Gastroesophageal sphincter (tissue), 4 donors: ENCODE measurements around the gene BLMH. TPM values are rescaled to one million over a fixed set of nuclear protein-coding genes. Genes with fewer than 3 reads are reported as not detected.
A peak's percentile ranks its signal among the peaks of the same experiment; 100 is the strongest.

Experiments
- ATAC-seq: fragments of 150-250 bp; one replicate; pipeline ENCODE4 v1.9.1; 2016; ENCODE audit warnings: mild to moderate bottlenecking, moderate library complexity
- H3K27ac ChIP-seq, 4 donors: fragments of 200-600 bp; sonication (generic) in 3 of 4; 1 replicate in 3 of 4; 2 replicates in 1 of 4; pipeline ENCODE4 v1.5.1; 2016 to 2019
- H3K27me3 ChIP-seq: fragments of 200-600 bp; sonication (generic); one replicate; pipeline ENCODE4 v1.5.1; 2019
- H3K36me3 ChIP-seq, 2 donors: fragments of 200-600 bp; sonication (generic); one replicate each; pipeline ENCODE4 v1.5.1; 2019; ENCODE audit warnings: control low read depth in 1 of 2
- H3K4me1 ChIP-seq, 3 donors: fragments of 200-600 bp; sonication (generic); 1 replicate in 2 of 3; 2 replicates in 1 of 3; pipeline ENCODE4 v1.5.1; 2016 to 2019; ENCODE audit warnings: control low read depth in 2 of 3
- H3K4me3 ChIP-seq, 2 donors: fragments of 200-600 bp; sonication (generic); one replicate each; pipeline ENCODE4 v1.5.1; 2019; ENCODE audit warnings: mild to moderate bottlenecking in 1 of 2, moderate library complexity in 1 of 2
- H3K9me3 ChIP-seq, 3 donors: fragments of 200-600 bp; sonication (generic); one replicate each; pipeline ENCODE4 v1.5.1; 2017 to 2019; ENCODE audit warnings: control low read depth in 2 of 3
- CTCF ChIP-seq, 4 experiments: fragments of 200-600 bp in 2 of 4; fragments of 450-650 bp in 2 of 4; sonication (generic) in 1 of 4; IDR thresholded peaks; one replicate each; pipeline ENCODE4 v1.5.1; 2017 to 2019; ENCODE audit warnings: antibody characterized with exemption in 4 of 4, mild to moderate bottlenecking in 2 of 4, moderate library complexity in 2 of 4
- EP300 ChIP-seq: sonication (generic); formaldehyde crosslinking; IDR thresholded peaks from one replicate; pipeline ENCODE4 v1.6.1; 2017; ENCODE audit warnings: antibody characterized with exemption, mild to moderate bottlenecking
- POLR2A ChIP-seq, 2 donors: fragments of 450-650 bp; IDR thresholded peaks; one replicate each; pipeline ENCODE4 v1.6.1; 2017; ENCODE audit warnings: antibody characterized with exemption in 2 of 2, mild to moderate bottlenecking in 2 of 2, moderate library complexity in 1 of 2
- POLR2AphosphoS5 ChIP-seq: sonication (generic); formaldehyde crosslinking; IDR thresholded peaks from one replicate; pipeline ENCODE4 v1.6.1; 2017; ENCODE audit warnings: antibody characterized with exemption
- WGBS, 2 donors: methylation state at CpG; one replicate each; pipeline ENCODE4 v1.1.5; 2018; ENCODE audit warnings: low coverage in 1 of 2; 5-methylcytosine and 5-hydroxymethylcytosine counted together
- total RNA-seq, 4 donors: library from RNA; depleted of rRNA; stranded (reverse); fragments of >200 nt; gene quantifications; one replicate each; pipeline ENCODE4 v1.1.0, GENCODE V29; 2016

The BLMH gene
- total RNA-seq, 4 donors from 2014 or later, result 17.8 to 29.3 (median 20.7) TPM

- H3K27me3 ChIP-seq, result peaks cover 77% of the 10 kb centered on the region
- peak overlapping the region in 1 of 2 donors; percentile 52 for H3K4me3 ChIP-seq
- H3K9me3 ChIP-seq, result no peaks in the 10 kb centered on the region
- 54 to 56% methylated on average over 2 to 9 of the region's 10 CpGs for WGBS, 2 donors
- H3K27ac ChIP-seq, result no peak overlapping the region
- no peaks in the 10 kb centered on the region for H3K36me3 ChIP-seq
- H3K4me1 ChIP-seq, result peaks cover 0 to 40% (median 17%) of the 10 kb centered on the region in 3 donors
- TF ChIP-seq POLR2AphosphoS5 (no peak), CTCF (IDR thresholded peaks at IDR 0.05) (no peak), POLR2A (IDR thresholded peaks at IDR 0.05) (no peak), EP300 (no peak)
- ATAC-seq, result no peak
These were observed 55.5 kb downstream of the BLMH start for GRCh38 chr17:30236297-30236624.

DNA sequence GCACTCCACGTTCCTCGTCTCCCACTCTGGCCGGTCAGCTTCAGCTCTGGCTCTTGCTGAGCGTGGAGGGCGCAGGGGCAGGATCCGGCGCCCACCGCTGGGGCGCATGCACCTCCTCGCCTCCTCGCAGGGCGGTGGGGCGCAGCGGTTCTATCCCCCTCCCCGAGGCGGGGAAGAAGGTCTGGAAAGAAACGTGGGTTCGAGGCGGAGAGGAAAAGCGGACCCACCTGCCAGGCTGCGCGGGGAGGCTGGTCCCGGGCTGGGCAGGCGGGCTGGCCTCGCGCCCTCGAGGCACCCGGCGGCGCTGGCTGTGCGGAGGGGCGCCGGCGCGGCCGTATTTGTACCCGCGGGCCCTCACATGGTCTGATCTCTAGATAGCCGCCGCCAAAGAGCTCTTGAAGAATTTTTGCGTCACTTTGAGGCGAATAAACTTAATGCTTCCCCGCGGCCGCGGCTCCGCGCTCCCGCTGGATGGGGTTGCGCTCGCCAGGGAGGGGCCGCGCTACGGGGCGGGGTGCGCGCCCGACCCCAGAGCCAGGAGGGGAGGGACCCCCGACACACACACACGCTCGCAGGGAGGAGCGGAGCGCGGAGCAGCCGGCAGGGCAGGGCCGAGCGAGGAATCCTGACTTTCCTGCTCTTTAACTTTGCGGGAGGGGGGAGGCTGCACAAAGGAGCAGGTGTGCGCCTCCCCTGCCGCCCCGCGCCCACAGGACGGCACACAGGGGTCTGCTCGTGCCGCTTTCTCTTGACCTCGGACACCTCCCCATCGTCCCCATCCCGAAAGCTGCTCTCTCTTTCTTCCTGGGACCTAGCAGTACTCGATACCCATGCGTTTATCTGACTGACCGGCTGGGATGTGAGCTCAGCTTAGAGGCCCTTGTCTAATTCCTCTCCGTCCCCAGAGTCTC, 56.1 kb downstream of the BLMH start, which contains the start of gene SLC6A4:
SLC6A4 (minus strand) TSS at position 312 of the 911 bp plus-strand sequence. CDS start 13,739 bp downstream, outside the sequence.
- 0% methylated on average over 1 of the region's 82 CpGs; no CpG with 5 or more reads in 1 of the 2 donors for WGBS, 2 donors
- no peak within 1 kb of the TSS for H3K27ac ChIP-seq
- H3K36me3 ChIP-seq, result no peaks in the 10 kb centered on the region
- H3K27me3 ChIP-seq, result peaks cover 70% of the 10 kb centered on the region
- ATAC-seq, result no peak
- peak within 1 kb of the TSS; percentile 16 to 52 for H3K4me3 ChIP-seq
- TF ChIP-seq EP300 (no peak), POLR2A (IDR thresholded peaks at IDR 0.05) (no peak), CTCF (IDR thresholded peaks at IDR 0.05) (no peak), POLR2AphosphoS5 (no peak)
- H3K4me1 ChIP-seq, result peaks cover 0 to 40% (median 17%) of the 10 kb centered on the region in 3 donors
- no peaks in the 10 kb centered on the region for H3K9me3 ChIP-seq

GRCh38 chr17:30234964-30235363, 56.8 kb downstream of the BLMH start:
- Histone ChIP-seq H3K4me1 (peaks cover 0 to 40% (median 17%) of the 10 kb centered on the region in 3 donors), H3K9me3 (no peaks in the 10 kb centered on the region), H3K27ac (no peak overlapping the region), H3K27me3 (peaks cover 64% of the 10 kb centered on the region), H3K36me3 (no peaks in the 10 kb centered on the region), H3K4me3 (peak overlapping the region in 1 of 2 donors; percentile 52)
- TF ChIP-seq POLR2AphosphoS5, result no peak
- no peak for TF ChIP-seq POLR2A (IDR thresholded peaks at IDR 0.05)
- no peak for TF ChIP-seq CTCF (IDR thresholded peaks at IDR 0.05)
- no peak for TF ChIP-seq EP300
- no peak for ATAC-seq
- WGBS, 2 donors, result 20 to 31% methylated on average over 2 of the region's 12 CpGs

GRCh38 chr17:30234296-30234695, 57.4 kb downstream of the BLMH start:
- Histone ChIP-seq H3K27me3 (peaks cover 62% of the 10 kb centered on the region), H3K27ac (no peak overlapping the region), H3K9me3 (no peaks in the 10 kb centered on the region), H3K4me1 (peaks cover 0 to 40% (median 17%) of the 10 kb centered on the region in 3 donors), H3K4me3 (no peak overlapping the region), H3K36me3 (no peaks in the 10 kb centered on the region)
- 78 to 79% methylated on average over 6 of the region's 6 CpGs for WGBS, 2 donors
- no peak for TF ChIP-seq POLR2A (IDR thresholded peaks at IDR 0.05)
- no peak for TF ChIP-seq CTCF (IDR thresholded peaks at IDR 0.05)
- TF ChIP-seq POLR2AphosphoS5, result no peak
- no peak for TF ChIP-seq EP300
- ATAC-seq, result no peak
